KMS-11 (cell line): ENCODE results near the gene CTPS1.

ENCODE experiments used
- H2AFZ ChIP-seq: fragments of 200-600 bp; sonication (generic); 2 replicates; pipeline ENCODE4 v1.6.1; 2016; ENCODE audit warnings: antibody characterized with exemption, mixed run types, low read depth
- H3K27ac ChIP-seq: fragments of 200-600 bp; sonication (generic); 2 replicates; pipeline ENCODE4 v1.6.1; 2016; ENCODE audit warnings: mild to moderate bottlenecking, mixed run types
- H3K27me3 ChIP-seq: fragments of 200-600 bp; sonication (generic); 2 replicates; pipeline ENCODE4 v1.6.1; 2017; ENCODE audit warnings: mild to moderate bottlenecking, low read depth, mixed run types, moderate library complexity; ENCODE audit not compliant: insufficient read depth
- H3K36me3 ChIP-seq: fragments of 200-600 bp; sonication (generic); 2 replicates; pipeline ENCODE4 v1.6.1; 2017; ENCODE audit warnings: mild to moderate bottlenecking, mixed run types; ENCODE audit not compliant: insufficient read depth
- H3K4me1 ChIP-seq: fragments of 200-600 bp; sonication (generic); 2 replicates; pipeline ENCODE4 v1.6.1; 2016; ENCODE audit warnings: mild to moderate bottlenecking, low read depth, mixed run types; ENCODE audit not compliant: poor library complexity, severe bottlenecking
- H3K4me2 ChIP-seq: fragments of 200-600 bp; sonication (generic); 2 replicates; pipeline ENCODE4 v1.7.0; 2016; ENCODE audit warnings: mild to moderate bottlenecking, mixed run types
- H3K4me3 ChIP-seq: fragments of 200-600 bp; sonication (generic); IDR thresholded peaks from 2 replicates; pipeline ENCODE4 v1.6.1; 2017; ENCODE audit warnings: low read depth, low read length, mixed read lengths; ENCODE audit not compliant: insufficient read depth
- H3K79me2 ChIP-seq: fragments of 200-600 bp; sonication (generic); 2 replicates; pipeline ENCODE4 v1.6.1; 2016; ENCODE audit warnings: low read depth, mixed run types; ENCODE audit not compliant: insufficient read depth
- H3K9ac ChIP-seq: fragments of 200-600 bp; sonication (generic); 2 replicates; pipeline ENCODE4 v1.6.1; 2016; ENCODE audit warnings: mild to moderate bottlenecking, mixed run types
- H4K20me1 ChIP-seq: fragments of 200-600 bp; sonication (generic); 2 replicates; pipeline ENCODE4 v1.6.1; 2016; ENCODE audit warnings: mild to moderate bottlenecking, mixed run types; ENCODE audit not compliant: insufficient read depth
- CTCF ChIP-seq: fragments of 200-600 bp; sonication (generic); conservative IDR thresholded peaks from 2 replicates; pipeline ENCODE4 v1.6.1; 2017; ENCODE audit warnings: low read depth, mild to moderate bottlenecking, antibody characterized with exemption, low read length, moderate library complexity, mixed read lengths

The CTPS1 gene

GRCh38 chr1:41037116-41037903, 57.8 kb downstream of the CTPS1 start:
- Histone ChIP-seq H3K27ac (no peak overlapping the region), H3K36me3 (no peaks in the 10 kb centered on the region), H3K9ac (no peak overlapping the region), H3K4me3 (no peak overlapping the region), H3K27me3 (no peaks in the 10 kb centered on the region), H2AFZ (no peak overlapping the region), H3K79me2 (no peaks in the 10 kb centered on the region), H3K4me2 (no peak overlapping the region), H3K4me1 (no peaks in the 10 kb centered on the region), H4K20me1 (no peaks in the 10 kb centered on the region)
- no peak for TF ChIP-seq CTCF

- H3K4me3 ChIP-seq, result no peak overlapping the region
- H3K36me3 ChIP-seq, result no peaks in the 10 kb centered on the region
- TF ChIP-seq CTCF, result no peak
- H4K20me1 ChIP-seq, result no peaks in the 10 kb centered on the region
- H3K79me2 ChIP-seq, result no peaks in the 10 kb centered on the region
- no peak overlapping the region for H3K4me2 ChIP-seq
- H3K9ac ChIP-seq, result no peak overlapping the region
- H3K27me3 ChIP-seq, result no peaks in the 10 kb centered on the region
- no peak overlapping the region for H2AFZ ChIP-seq
- H3K4me1 ChIP-seq, result no peaks in the 10 kb centered on the region
- H3K27ac ChIP-seq, result no peak overlapping the region
These were observed 58.6 kb downstream of the CTPS1 start for GRCh38 chr1:41038110-41038509.

GRCh38 chr1:41041614-41042270, 62.2 kb downstream of the CTPS1 start:
- no peaks in the 10 kb centered on the region for H4K20me1 ChIP-seq
- no peaks in the 10 kb centered on the region for H3K79me2 ChIP-seq
- no peak overlapping the region for H3K9ac ChIP-seq
- H3K27ac ChIP-seq, result no peak overlapping the region
- H2AFZ ChIP-seq, result no peak overlapping the region
- no peak overlapping the region for H3K4me2 ChIP-seq
- no peaks in the 10 kb centered on the region for H3K36me3 ChIP-seq
- H3K4me3 ChIP-seq, result no peak overlapping the region
- H3K27me3 ChIP-seq, result no peaks in the 10 kb centered on the region
- no peak for TF ChIP-seq CTCF
- H3K4me1 ChIP-seq, result no peaks in the 10 kb centered on the region

- Histone ChIP-seq H3K4me1 (no peaks in the 10 kb centered on the region), H3K9ac (no peak overlapping the region), H3K4me3 (no peak overlapping the region), H2AFZ (no peak overlapping the region), H3K27ac (no peak overlapping the region), H3K27me3 (no peaks in the 10 kb centered on the region), H3K36me3 (no peaks in the 10 kb centered on the region), H4K20me1 (no peaks in the 10 kb centered on the region), H3K4me2 (no peak overlapping the region), H3K79me2 (no peaks in the 10 kb centered on the region)
- no peak for TF ChIP-seq CTCF
These were observed 64.7 kb downstream of the CTPS1 start for GRCh38 chr1:41044187-41044586.
